ENCODE measurements around the gene NPLOC4. TPM values are rescaled to one million over a fixed set of nuclear protein-coding genes. Genes with fewer than 3 reads are reported as not detected.
A peak's percentile ranks its signal among the peaks of the same experiment; 100 is the strongest.

NPLOC4 gene
- total and polyA plus RNA-seq, 9 of the 15 experiments (the other 6 are each of a cell fraction or from before 2014, with no cell fraction given) = 1.5 to 116 (median 64.5) TPM

- TF ChIP-seq, protein P1, sequence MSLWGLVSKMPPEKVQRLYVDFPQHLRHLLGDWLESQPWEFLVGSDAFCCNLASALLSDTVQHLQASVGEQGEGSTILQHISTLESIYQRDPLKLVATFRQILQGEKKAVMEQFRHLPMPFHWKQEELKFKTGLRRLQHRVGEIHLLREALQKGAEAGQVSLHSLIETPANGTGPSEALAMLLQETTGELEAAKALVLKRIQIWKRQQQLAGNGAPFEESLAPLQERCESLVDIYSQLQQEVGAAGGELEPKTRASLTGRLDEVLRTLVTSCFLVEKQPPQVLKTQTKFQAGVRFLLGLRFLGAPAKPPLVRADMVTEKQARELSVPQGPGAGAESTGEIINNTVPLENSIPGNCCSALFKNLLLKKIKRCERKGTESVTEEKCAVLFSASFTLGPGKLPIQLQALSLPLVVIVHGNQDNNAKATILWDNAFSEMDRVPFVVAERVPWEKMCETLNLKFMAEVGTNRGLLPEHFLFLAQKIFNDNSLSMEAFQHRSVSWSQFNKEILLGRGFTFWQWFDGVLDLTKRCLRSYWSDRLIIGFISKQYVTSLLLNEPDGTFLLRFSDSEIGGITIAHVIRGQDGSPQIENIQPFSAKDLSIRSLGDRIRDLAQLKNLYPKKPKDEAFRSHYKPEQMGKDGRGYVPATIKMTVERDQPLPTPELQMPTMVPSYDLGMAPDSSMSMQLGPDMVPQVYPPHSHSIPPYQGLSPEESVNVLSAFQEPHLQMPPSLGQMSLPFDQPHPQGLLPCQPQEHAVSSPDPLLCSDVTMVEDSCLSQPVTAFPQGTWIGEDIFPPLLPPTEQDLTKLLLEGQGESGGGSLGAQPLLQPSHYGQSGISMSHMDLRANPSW (CRISPR knock-in tag; IDR thresholded peaks at IDR 0.05) = no peak
- TF ChIP-seq ZNF551 (CRISPR knock-in tag; IDR thresholded peaks at IDR 0.05) (no peak), POLR2G (IDR thresholded peaks at IDR 0.05; ENCODE audit: low read depth, low read length) (peak; percentile 19; the same call in 1 of the 2 replicates), CBFA2T2 (conservative IDR thresholded peaks at IDR 0.05) (no peak), LEF1 (IDR thresholded peaks at IDR 0.05) (no peak), CBX1 (IDR thresholded peaks at IDR 0.05; ENCODE audit: low read depth) (no peak), ZFP1 (CRISPR knock-in tag; IDR thresholded peaks at IDR 0.05) (no peak), RREB1 (CRISPR knock-in tag; IDR thresholded peaks at IDR 0.05) (no peak)
Measured at GRCh38 chr17:81542431-81543338, 94.2 kb downstream of the NPLOC4 start (continued).

Data from K562 (cell line).